GM23338 (cell line): ENCODE measurements around the gene ODAM. TPM values are rescaled to one million over a fixed set of nuclear protein-coding genes. Genes with fewer than 3 reads are reported as not detected.

Source experiments
- ATAC-seq: fragments of 200-7000 bp; cut with Tn5 transposase; 3 replicates; pipeline ENCODE4 v1.9.1; 2020
- DNase-seq: peaks from one replicate; pipeline ENCODE4 v3.0.0-alpha.2; 2015; ENCODE audit warnings: low spot score
- H2AFZ ChIP-seq: fragments of 200-600 bp; sonication (generic); 2 replicates; pipeline ENCODE4 v1.8.0; 2016; ENCODE audit warnings: antibody characterized with exemption, mild to moderate bottlenecking, moderate library complexity
- H3F3A ChIP-seq: fragments of 200-600 bp; sonication (generic); replicated peaks from 2 replicates; pipeline ENCODE4 v1.8.0; 2017; ENCODE audit warnings: antibody characterized with exemption, mixed run types, low read depth
- H3K27ac ChIP-seq: fragments of 200-600 bp; sonication (generic); 2 replicates; pipeline ENCODE4 v1.6.1; 2016; ENCODE audit warnings: low read depth
- H3K27me3 ChIP-seq: fragments of 200-600 bp; sonication (generic); 2 replicates; pipeline ENCODE4 v1.8.0; 2016; ENCODE audit warnings: mild to moderate bottlenecking, mixed run types, moderate library complexity; ENCODE audit not compliant: insufficient read depth
- H3K36me3 ChIP-seq: fragments of 200-600 bp; sonication (generic); 2 replicates; pipeline ENCODE4 v1.8.0; 2016; ENCODE audit warnings: mild to moderate bottlenecking; ENCODE audit not compliant: insufficient read depth
- H3K4me1 ChIP-seq: fragments of 200-600 bp; sonication (generic); 2 replicates; pipeline ENCODE4 v1.8.0; 2016; ENCODE audit warnings: mild to moderate bottlenecking, moderate library complexity; ENCODE audit not compliant: insufficient read depth
- H3K4me2 ChIP-seq: fragments of 200-600 bp; sonication (generic); 2 replicates; pipeline ENCODE4 v1.7.1; 2017; ENCODE audit warnings: mixed run types
- H3K4me3 ChIP-seq: fragments of 200-600 bp; sonication (generic); 2 replicates; pipeline ENCODE4 v1.6.1; 2016; ENCODE audit warnings: mixed run types
- H3K79me2 ChIP-seq: fragments of 200-600 bp; sonication (generic); replicated peaks from 2 replicates; pipeline ENCODE4 v1.8.0; 2017; ENCODE audit warnings: mild to moderate bottlenecking; ENCODE audit not compliant: insufficient read depth
- H3K9me2 ChIP-seq: fragments of 200-600 bp; sonication (generic); 2 replicates; pipeline ENCODE4 v1.8.0; 2017; ENCODE audit not compliant: insufficient read depth
- H4K20me1 ChIP-seq: fragments of 200-600 bp; sonication (generic); replicated peaks from 2 replicates; pipeline ENCODE4 v1.8.0; 2017; ENCODE audit warnings: mild to moderate bottlenecking; ENCODE audit not compliant: insufficient read depth
- H3K27ac Mint-ChIP-seq: 2 replicates; pipeline ENCODE4 v1.8.0; 2020; ENCODE audit warnings: inconsistent platforms, mild to moderate bottlenecking, moderate library complexity, mixed read lengths
- H3K27me3 Mint-ChIP-seq: 3 replicates; pipeline ENCODE4 v1.8.0; 2022; ENCODE audit warnings: low read depth, mild to moderate bottlenecking, moderate library complexity, mixed read lengths, inconsistent platforms; ENCODE audit not compliant: insufficient read depth, poor library complexity
- H3K36me3 Mint-ChIP-seq: 3 replicates; pipeline ENCODE4 v1.8.0; 2021; ENCODE audit warnings: low read depth, mild to moderate bottlenecking, inconsistent platforms, moderate library complexity, mixed read lengths
- H3K4me1 Mint-ChIP-seq: 3 replicates; pipeline ENCODE4 v1.8.0; 2020; ENCODE audit warnings: mild to moderate bottlenecking, inconsistent platforms, mixed read lengths
- H3K4me3 Mint-ChIP-seq: 3 replicates; pipeline ENCODE4 v1.8.0; 2021; ENCODE audit warnings: moderate library complexity, mild to moderate bottlenecking, inconsistent platforms, mixed read lengths
- H3K9me3 Mint-ChIP-seq: 3 replicates; pipeline ENCODE4 v1.8.0; 2020; ENCODE audit warnings: moderate library complexity, mild to moderate bottlenecking, inconsistent platforms, mixed read lengths
- CREB1 ChIP-seq: fragments of 250-450 bp; sonication (Bioruptor Pico); IDR thresholded peaks from 2 replicates; pipeline ENCODE4 v1.5.0; 2020; ENCODE audit warnings: low read depth, mild to moderate bottlenecking, moderate library complexity
- EZH2 ChIP-seq: fragments of 200-600 bp; sonication (generic); IDR thresholded peaks from one replicate; pipeline ENCODE4 v1.8.0; 2017; ENCODE audit warnings: antibody characterized with exemption, mild to moderate bottlenecking, low read depth; ENCODE audit not compliant: unreplicated experiment
- EZH2phosphoT487 ChIP-seq: fragments of 200-600 bp; sonication (generic); IDR thresholded peaks from one replicate; pipeline ENCODE4 v1.8.1; 2018; ENCODE audit warnings: antibody characterized with exemption; ENCODE audit not compliant: unreplicated experiment
- JUNB ChIP-seq: IDR thresholded peaks from one replicate; pipeline ENCODE4 v1.6.1; 2016; ENCODE audit warnings: antibody characterized with exemption; ENCODE audit not compliant: unreplicated experiment
- NANOG ChIP-seq: IDR thresholded peaks from 2 replicates; pipeline ENCODE4 v1.6.1; 2016; ENCODE audit warnings: antibody characterized with exemption, borderline replicate concordance
- POLR2AphosphoS5 ChIP-seq: IDR thresholded peaks from 2 replicates; pipeline ENCODE4 v1.6.1; 2016; ENCODE audit warnings: antibody characterized with exemption, low read depth
- ZNF114 ChIP-seq: fragments of 250-450 bp; sonication (Bioruptor Pico); IDR thresholded peaks from 2 replicates; pipeline ENCODE4 v1.5.0; 2020; ENCODE audit warnings: mild to moderate bottlenecking, moderate library complexity
- ZNF331 ChIP-seq: fragments of 250-450 bp; sonication (Bioruptor Pico); IDR thresholded peaks from 2 replicates; pipeline ENCODE4 v1.5.0; 2020; ENCODE audit warnings: low read depth, mild to moderate bottlenecking, moderate library complexity
- polyA plus RNA-seq: library from polyadenylated mRNA; unstranded; fragments of >200 nt; fragmentation: Nextera tagmentation; extraction: Ambion mirVana; gene quantifications from 2 replicates; pipeline ENCODE4 v1.2.1, GENCODE V29; 2016
- total RNA-seq: library from RNA; depleted of rRNA; stranded (reverse); fragments of >200 nt; shearing (Covaris generic); gene quantifications from 2 replicates; pipeline ENCODE4 v1.2.3, GENCODE V29; 2014
- TF ChIP-seq, protein P1 (sequence below): IDR thresholded peaks from 2 replicates; pipeline ENCODE4 v1.6.1; 2016; ENCODE audit warnings: antibody characterized with exemption
- TF ChIP-seq, protein P2 (sequence below): fragments of 250-450 bp; sonication (Bioruptor Pico); IDR thresholded peaks from 2 replicates; pipeline ENCODE4 v1.5.0; 2020; ENCODE audit warnings: mild to moderate bottlenecking, moderate library complexity
- TF ChIP-seq, protein P3 (sequence below), 2 experiments: fragments of 200-600 bp in 1 of 2; sonication (generic) in 1 of 2; conservative IDR thresholded peaks; 2 replicates each; pipeline versions ENCODE4 v1.5.1 to v1.6.1; 2016 to 2017; ENCODE audit warnings: antibody characterized with exemption in 2 of 2, low read depth in 2 of 2, mild to moderate bottlenecking in 2 of 2, moderate library complexity in 1 of 2
- TF ChIP-seq, protein P4 (sequence below): IDR thresholded peaks from one replicate; pipeline ENCODE4 v1.6.1; 2018; ENCODE audit warnings: antibody characterized with exemption; ENCODE audit not compliant: unreplicated experiment

ODAM gene
- total and polyA plus RNA-seq, 2 experiments from 2014 or later = not detected

DNA sequence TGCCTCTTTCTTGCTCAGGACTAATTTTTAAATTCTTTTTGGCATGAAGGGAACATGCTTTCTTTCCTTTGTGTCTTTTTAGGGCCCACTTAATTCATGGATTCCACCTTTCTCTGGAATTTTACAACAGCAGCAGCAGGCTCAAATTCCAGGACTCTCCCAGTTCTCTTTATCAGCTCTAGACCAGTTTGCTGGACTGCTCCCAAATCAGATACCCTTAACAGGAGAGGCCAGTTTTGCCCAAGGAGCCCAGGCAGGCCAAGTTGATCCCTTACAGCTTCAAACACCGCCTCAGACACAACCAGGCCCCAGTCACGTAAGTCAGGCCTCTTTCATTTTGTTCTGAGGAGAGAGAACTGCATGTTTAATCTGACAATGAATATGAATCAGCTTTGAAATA lies 2.3 kb downstream of the ODAM start (continued):
- TF ChIP-seq, protein P1, sequence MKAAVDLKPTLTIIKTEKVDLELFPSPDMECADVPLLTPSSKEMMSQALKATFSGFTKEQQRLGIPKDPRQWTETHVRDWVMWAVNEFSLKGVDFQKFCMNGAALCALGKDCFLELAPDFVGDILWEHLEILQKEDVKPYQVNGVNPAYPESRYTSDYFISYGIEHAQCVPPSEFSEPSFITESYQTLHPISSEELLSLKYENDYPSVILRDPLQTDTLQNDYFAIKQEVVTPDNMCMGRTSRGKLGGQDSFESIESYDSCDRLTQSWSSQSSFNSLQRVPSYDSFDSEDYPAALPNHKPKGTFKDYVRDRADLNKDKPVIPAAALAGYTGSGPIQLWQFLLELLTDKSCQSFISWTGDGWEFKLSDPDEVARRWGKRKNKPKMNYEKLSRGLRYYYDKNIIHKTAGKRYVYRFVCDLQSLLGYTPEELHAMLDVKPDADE = no peak
- TF ChIP-seq CREB1 (no peak), ZNF114 (CRISPR knock-in tag) (no peak)

DNA sequence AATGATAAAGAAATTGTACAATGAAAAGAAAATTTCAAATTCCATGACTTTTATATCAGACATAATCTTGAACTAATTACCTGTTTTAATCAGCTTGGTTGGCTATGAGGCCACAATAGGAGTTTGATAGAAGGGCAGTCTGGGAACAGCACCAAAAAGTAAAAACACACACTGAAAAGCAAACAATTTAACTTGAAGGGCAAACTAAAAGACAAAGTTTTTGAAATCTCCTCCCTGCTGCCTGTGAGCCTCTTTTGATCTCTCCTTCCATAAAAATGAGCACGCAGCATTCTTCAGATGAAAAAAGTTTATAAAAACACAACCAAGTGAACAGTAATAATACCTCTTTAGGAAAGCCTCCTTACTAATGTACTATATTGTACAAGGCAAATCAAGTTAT lies 8.1 kb downstream of the ODAM start:
- no peaks in the 10 kb centered on the region for H3F3A ChIP-seq
- TF ChIP-seq, protein P1 = no peak
- TF ChIP-seq ZNF114 (CRISPR knock-in tag) (no peak), POLR2AphosphoS5 (no peak), CREB1 (no peak), EZH2 (no peak), EZH2phosphoT487 (no peak), ZNF331 (CRISPR knock-in tag) (no peak), JUNB (no peak), NANOG (no peak)
- TF ChIP-seq, protein P2, sequence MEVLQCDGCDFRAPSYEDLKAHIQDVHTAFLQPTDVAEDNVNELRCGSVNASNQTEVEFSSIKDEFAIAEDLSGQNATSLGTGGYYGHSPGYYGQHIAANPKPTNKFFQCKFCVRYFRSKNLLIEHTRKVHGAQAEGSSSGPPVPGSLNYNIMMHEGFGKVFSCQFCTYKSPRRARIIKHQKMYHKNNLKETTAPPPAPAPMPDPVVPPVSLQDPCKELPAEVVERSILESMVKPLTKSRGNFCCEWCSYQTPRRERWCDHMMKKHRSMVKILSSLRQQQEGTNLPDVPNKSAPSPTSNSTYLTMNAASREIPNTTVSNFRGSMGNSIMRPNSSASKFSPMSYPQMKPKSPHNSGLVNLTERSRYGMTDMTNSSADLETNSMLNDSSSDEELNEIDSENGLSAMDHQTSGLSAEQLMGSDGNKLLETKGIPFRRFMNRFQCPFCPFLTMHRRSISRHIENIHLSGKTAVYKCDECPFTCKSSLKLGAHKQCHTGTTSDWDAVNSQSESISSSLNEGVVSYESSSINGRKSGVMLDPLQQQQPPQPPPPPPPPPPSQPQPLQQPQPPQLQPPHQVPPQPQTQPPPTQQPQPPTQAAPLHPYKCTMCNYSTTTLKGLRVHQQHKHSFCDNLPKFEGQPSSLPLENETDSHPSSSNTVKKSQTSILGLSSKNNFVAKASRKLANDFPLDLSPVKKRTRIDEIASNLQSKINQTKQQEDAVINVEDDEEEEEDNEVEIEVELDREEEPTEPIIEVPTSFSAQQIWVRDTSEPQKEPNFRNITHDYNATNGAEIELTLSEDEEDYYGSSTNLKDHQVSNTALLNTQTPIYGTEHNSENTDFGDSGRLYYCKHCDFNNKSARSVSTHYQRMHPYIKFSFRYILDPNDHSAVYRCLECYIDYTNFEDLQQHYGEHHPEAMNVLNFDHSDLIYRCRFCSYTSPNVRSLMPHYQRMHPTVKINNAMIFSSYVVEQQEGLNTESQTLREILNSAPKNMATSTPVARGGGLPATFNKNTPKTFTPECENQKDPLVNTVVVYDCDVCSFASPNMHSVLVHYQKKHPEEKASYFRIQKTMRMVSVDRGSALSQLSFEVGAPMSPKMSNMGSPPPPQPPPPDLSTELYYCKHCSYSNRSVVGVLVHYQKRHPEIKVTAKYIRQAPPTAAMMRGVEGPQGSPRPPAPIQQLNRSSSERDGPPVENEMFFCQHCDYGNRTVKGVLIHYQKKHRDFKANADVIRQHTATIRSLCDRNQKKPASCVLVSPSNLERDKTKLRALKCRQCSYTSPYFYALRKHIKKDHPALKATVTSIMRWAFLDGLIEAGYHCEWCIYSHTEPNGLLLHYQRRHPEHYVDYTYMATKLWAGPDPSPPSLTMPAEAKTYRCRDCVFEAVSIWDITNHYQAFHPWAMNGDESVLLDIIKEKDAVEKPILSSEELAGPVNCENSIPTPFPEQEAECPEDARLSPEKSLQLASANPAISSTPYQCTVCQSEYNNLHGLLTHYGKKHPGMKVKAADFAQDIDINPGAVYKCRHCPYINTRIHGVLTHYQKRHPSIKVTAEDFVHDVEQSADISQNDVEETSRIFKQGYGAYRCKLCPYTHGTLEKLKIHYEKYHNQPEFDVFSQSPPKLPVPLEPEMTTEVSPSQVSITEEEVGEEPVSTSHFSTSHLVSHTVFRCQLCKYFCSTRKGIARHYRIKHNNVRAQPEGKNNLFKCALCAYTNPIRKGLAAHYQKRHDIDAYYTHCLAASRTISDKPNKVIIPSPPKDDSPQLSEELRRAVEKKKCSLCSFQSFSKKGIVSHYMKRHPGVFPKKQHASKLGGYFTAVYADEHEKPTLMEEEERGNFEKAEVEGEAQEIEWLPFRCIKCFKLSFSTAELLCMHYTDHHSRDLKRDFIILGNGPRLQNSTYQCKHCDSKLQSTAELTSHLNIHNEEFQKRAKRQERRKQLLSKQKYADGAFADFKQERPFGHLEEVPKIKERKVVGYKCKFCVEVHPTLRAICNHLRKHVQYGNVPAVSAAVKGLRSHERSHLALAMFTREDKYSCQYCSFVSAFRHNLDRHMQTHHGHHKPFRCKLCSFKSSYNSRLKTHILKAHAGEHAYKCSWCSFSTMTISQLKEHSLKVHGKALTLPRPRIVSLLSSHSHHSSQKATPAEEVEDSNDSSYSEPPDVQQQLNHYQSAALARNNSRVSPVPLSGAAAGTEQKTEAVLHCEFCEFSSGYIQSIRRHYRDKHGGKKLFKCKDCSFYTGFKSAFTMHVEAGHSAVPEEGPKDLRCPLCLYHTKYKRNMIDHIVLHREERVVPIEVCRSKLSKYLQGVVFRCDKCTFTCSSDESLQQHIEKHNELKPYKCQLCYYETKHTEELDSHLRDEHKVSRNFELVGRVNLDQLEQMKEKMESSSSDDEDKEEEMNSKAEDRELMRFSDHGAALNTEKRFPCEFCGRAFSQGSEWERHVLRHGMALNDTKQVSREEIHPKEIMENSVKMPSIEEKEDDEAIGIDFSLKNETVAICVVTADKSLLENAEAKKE = no peak
- TF ChIP-seq, protein P3, sequence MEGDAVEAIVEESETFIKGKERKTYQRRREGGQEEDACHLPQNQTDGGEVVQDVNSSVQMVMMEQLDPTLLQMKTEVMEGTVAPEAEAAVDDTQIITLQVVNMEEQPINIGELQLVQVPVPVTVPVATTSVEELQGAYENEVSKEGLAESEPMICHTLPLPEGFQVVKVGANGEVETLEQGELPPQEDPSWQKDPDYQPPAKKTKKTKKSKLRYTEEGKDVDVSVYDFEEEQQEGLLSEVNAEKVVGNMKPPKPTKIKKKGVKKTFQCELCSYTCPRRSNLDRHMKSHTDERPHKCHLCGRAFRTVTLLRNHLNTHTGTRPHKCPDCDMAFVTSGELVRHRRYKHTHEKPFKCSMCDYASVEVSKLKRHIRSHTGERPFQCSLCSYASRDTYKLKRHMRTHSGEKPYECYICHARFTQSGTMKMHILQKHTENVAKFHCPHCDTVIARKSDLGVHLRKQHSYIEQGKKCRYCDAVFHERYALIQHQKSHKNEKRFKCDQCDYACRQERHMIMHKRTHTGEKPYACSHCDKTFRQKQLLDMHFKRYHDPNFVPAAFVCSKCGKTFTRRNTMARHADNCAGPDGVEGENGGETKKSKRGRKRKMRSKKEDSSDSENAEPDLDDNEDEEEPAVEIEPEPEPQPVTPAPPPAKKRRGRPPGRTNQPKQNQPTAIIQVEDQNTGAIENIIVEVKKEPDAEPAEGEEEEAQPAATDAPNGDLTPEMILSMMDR (conservative IDR thresholded peaks at IDR 0.05; ENCODE audit: low read depth in 2 of 2) = no peak
- TF ChIP-seq, protein P4, sequence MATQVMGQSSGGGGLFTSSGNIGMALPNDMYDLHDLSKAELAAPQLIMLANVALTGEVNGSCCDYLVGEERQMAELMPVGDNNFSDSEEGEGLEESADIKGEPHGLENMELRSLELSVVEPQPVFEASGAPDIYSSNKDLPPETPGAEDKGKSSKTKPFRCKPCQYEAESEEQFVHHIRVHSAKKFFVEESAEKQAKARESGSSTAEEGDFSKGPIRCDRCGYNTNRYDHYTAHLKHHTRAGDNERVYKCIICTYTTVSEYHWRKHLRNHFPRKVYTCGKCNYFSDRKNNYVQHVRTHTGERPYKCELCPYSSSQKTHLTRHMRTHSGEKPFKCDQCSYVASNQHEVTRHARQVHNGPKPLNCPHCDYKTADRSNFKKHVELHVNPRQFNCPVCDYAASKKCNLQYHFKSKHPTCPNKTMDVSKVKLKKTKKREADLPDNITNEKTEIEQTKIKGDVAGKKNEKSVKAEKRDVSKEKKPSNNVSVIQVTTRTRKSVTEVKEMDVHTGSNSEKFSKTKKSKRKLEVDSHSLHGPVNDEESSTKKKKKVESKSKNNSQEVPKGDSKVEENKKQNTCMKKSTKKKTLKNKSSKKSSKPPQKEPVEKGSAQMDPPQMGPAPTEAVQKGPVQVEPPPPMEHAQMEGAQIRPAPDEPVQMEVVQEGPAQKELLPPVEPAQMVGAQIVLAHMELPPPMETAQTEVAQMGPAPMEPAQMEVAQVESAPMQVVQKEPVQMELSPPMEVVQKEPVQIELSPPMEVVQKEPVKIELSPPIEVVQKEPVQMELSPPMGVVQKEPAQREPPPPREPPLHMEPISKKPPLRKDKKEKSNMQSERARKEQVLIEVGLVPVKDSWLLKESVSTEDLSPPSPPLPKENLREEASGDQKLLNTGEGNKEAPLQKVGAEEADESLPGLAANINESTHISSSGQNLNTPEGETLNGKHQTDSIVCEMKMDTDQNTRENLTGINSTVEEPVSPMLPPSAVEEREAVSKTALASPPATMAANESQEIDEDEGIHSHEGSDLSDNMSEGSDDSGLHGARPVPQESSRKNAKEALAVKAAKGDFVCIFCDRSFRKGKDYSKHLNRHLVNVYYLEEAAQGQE = no peak

More for the DNA sequence above, 8.1 kb downstream of the ODAM start:
- Histone ChIP-seq H3K27ac (no peak overlapping the region), H2AFZ (no peak overlapping the region), H3K27me3 (no peaks in the 10 kb centered on the region), H3K4me2 (no peak overlapping the region), H3K79me2 (no peaks in the 10 kb centered on the region), H3K4me1 (no peaks in the 10 kb centered on the region), H3K9me2 (no peaks in the 10 kb centered on the region), H3K36me3 (no peaks in the 10 kb centered on the region), H3K4me3 (no peak overlapping the region), H4K20me1 (no peaks in the 10 kb centered on the region)
- DNase-seq (no peak), ATAC-seq (no peak)
- H3K36me3 Mint-ChIP-seq = no peaks in the 10 kb centered on the region
- H3K9me3 Mint-ChIP-seq = peaks cover 3% of the 10 kb centered on the region; the same call in 2 of the 3 replicates
- H3K4me3 Mint-ChIP-seq = no peak overlapping the region
- H3K27ac Mint-ChIP-seq = no peak overlapping the region
- peaks cover 2% of the 10 kb centered on the region; the same call in 1 of the 3 replicates for H3K4me1 Mint-ChIP-seq
- H3K27me3 Mint-ChIP-seq = no peaks in the 10 kb centered on the region
